Effector memory CD8-positive, alpha-beta T cell (primary cell): Measurements from ENCODE around the gene MYO7B.
A peak's percentile ranks its signal among the peaks of the same experiment; 100 is the strongest.

Source experiments
- ATAC-seq: fragments of 150-1000 bp; cut with Tn5 transposase; replicated peaks from 2 replicates; pipeline ENCODE4 v1.10.0; 2021; ENCODE audit warnings: mild to moderate bottlenecking, moderate library complexity
- DNase-seq, 3 experiments: peaks; one replicate each; pipeline ENCODE4 v3.0.0; 2021
- H3K27ac Mint-ChIP-seq, 2 donors: one replicate each; pipeline ENCODE4 v1.8.0; 2022; ENCODE audit warnings: mild to moderate bottlenecking in 2 of 2, mixed read lengths in 2 of 2, moderate library complexity in 2 of 2
- H3K27me3 Mint-ChIP-seq, 2 donors: one replicate each; pipeline ENCODE4 v1.8.0; 2022; ENCODE audit warnings: mixed read lengths in 2 of 2
- H3K36me3 Mint-ChIP-seq: one replicate; pipeline ENCODE4 v1.8.0; 2022; ENCODE audit warnings: mild to moderate bottlenecking, moderate library complexity, mixed read lengths; ENCODE audit not compliant: insufficient read depth
- H3K4me1 Mint-ChIP-seq, 2 donors: one replicate each; pipeline ENCODE4 v1.8.0; 2022; ENCODE audit warnings: low read depth in 2 of 2, mixed read lengths in 2 of 2
- H3K4me3 Mint-ChIP-seq, 2 donors: one replicate each; pipeline ENCODE4 v1.8.0; 2022; ENCODE audit warnings: mild to moderate bottlenecking in 2 of 2, mixed read lengths in 2 of 2, moderate library complexity in 2 of 2
- H3K9me3 Mint-ChIP-seq, 2 donors: one replicate each; pipeline ENCODE4 v1.8.0; 2022; ENCODE audit warnings: mixed read lengths in 2 of 2

MYO7B gene

DNA sequence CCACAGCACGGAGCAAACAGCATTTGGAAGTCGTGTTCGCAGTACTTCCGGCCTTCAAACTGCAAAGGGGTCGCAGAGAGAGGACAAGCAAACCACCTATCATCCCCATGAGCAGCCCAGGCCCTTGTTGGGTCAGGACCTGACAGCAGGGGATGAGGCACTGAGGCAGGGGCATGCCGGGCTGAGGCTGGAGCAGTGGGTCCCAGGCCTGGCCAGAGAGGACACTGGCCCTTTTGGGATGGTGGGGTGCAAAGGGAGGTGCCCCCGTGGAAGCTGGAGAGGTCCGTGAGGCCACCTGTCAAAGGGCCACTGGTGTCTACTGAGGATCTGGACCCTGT lies 119.3 kb downstream of the MYO7B start:
- peaks cover 21 to 68% of the 10 kb centered on the region in 2 donors for H3K27me3 Mint-ChIP-seq
- H3K27ac Mint-ChIP-seq = no peak overlapping the region
- H3K36me3 Mint-ChIP-seq = peaks cover 2% of the 10 kb centered on the region
- no peak overlapping the region for H3K4me3 Mint-ChIP-seq
- H3K9me3 Mint-ChIP-seq = no peaks in the 10 kb centered on the region
- H3K4me1 Mint-ChIP-seq = peaks cover 0 to 1% of the 10 kb centered on the region in 2 donors
- ATAC-seq (no peak), DNase-seq (no peak)

DNA sequence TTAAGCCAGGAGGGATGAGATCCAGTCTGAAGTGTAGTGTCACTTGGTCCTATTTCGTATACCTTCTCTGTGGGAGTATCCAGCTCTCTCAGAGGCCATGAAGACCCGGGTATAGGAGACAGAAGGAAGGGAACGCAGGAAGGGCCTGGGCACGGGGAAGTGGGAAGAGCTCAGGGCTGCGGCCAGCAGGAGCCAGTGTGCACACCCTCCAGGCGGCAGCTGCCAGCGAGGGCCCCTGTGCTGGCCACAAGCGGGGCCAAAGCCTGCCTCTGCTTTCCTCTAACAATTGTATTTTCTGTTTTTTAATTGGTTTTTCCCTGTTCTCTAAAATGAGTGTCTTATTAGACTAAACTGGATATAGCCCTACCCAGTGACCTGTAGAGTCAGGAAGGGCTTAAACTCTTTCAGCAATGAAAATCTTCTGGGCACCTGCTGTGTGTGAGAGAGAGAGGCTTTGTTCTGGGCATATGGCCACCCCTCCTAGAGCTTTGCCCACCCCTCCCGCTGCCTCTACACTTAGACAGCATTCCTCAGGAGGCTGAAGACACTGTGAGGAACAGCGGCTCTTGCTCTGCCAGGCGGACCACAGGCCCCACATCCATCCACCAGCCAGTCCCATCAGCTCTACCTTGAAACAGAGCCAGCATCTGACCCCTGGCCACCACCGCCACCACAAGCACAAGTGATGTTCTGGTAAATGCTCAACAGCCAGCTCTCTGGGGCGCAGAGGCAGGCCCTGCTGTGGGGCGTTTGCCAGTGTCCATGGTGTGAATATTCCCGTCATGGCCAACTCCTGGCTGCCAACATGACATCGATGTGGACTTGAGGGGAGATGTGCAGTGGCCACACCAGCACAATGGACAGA lies 120.0 kb downstream of the MYO7B start:
- peaks cover 0 to 3% of the 10 kb centered on the region in 2 donors for H3K4me1 Mint-ChIP-seq
- H3K9me3 Mint-ChIP-seq = no peaks in the 10 kb centered on the region
- no peak overlapping the region for H3K27ac Mint-ChIP-seq
- peaks cover 25 to 75% of the 10 kb centered on the region in 2 donors for H3K27me3 Mint-ChIP-seq
- peaks cover 2% of the 10 kb centered on the region for H3K36me3 Mint-ChIP-seq
- DNase-seq (no peak), ATAC-seq (no peak)
- H3K4me3 Mint-ChIP-seq = no peak overlapping the region

DNA sequence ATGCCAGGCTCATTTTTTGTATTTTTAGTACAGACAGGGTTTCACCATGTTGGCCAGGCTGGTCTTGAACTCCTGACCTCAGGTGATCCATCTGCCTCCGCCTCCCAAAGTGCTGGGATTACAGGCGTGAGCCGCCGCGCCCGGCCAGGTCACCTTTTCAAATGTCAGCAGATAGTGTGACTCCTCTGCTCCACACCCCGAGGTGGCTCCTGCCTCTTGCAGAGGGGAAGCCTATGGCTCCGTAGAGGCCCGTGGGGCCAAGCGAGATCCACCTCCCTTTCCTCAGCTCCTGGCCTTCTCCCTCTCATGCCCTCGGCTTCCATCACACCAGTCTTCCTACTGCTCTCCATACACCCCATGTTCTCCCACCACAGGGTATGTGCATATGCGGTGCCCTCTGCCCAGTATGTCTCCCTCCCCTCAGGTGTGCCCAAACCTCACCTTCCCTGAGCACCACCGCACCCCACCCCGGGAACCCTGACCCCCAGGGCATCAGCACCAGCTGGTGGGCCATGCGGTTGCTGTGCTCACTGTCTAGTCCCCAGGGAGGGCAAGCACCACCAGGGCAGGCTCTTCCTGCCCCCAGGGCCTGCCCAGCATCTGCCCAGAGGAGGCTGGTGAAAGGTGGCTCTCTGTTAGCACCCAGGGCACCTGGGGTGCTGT lies 121.2 kb downstream of the MYO7B start:
- no peak for ATAC-seq

DNA sequence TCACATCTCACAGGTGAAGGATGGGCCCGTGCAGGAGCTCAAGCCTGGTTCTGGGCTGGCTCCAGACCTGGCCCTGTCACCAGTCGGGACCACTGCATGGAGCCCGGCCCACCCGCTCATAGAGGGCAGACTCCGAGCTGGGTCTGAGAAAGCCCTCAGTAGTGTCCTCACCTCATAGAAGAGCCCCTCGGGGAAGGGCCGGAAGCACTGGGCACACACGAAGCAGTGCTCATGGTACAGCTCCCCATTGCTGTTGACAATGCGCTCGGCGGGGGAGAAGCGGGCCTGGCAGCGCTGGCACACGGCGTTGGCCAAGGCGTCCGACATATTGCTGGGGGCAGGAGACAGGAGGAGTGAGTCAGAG lies 121.7 kb downstream of the MYO7B start:
- ATAC-seq (no peak), DNase-seq (no peak)
- Mint-ChIP-seq H3K27me3 (peaks cover 37 to 83% of the 10 kb centered on the region in 2 donors), H3K4me1 (peaks cover 0 to 3% of the 10 kb centered on the region in 2 donors), H3K4me3 (no peak overlapping the region), H3K36me3 (peaks cover 2% of the 10 kb centered on the region), H3K9me3 (no peaks in the 10 kb centered on the region), H3K27ac (no peak overlapping the region)

More for the DNA sequence above, 121.2 kb downstream of the MYO7B start:
- Mint-ChIP-seq H3K36me3 (peaks cover 2% of the 10 kb centered on the region), H3K4me3 (no peak overlapping the region), H3K4me1 (peaks cover 0 to 3% of the 10 kb centered on the region in 2 donors), H3K27ac (no peak overlapping the region), H3K9me3 (no peaks in the 10 kb centered on the region), H3K27me3 (peaks cover 32 to 78% of the 10 kb centered on the region in 2 donors)
- no peak for DNase-seq

DNA sequence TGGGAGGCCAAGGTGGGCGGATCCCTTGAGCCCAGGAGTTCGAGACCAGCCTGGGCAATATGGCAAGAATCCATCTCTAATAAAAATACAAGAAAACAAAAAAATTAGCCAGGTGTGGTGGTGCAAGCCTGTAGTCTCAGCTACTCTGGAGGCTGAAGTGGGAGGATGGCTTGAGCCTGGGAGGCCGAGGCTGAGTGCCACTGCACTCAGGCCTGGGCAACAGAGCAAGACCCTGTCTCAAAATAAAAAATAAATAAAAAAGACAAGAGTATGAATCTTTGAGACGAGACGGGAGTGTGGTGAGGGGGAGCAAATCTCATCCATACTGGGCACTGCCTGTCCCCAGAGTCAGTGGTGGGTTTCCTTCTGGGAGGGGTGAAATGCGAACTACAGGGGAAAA lies 122.7 kb downstream of the MYO7B start:
- peak overlapping the region in 1 of 2 donors; percentile 67 for H3K27ac Mint-ChIP-seq
- H3K36me3 Mint-ChIP-seq = no peaks in the 10 kb centered on the region
- H3K4me3 Mint-ChIP-seq = no peak overlapping the region
- H3K27me3 Mint-ChIP-seq = peaks cover 36 to 83% of the 10 kb centered on the region in 2 donors
- DNase-seq (no peak), ATAC-seq (no peak)
- H3K4me1 Mint-ChIP-seq = peaks cover 0 to 3% of the 10 kb centered on the region in 2 donors
- no peaks in the 10 kb centered on the region for H3K9me3 Mint-ChIP-seq

DNA sequence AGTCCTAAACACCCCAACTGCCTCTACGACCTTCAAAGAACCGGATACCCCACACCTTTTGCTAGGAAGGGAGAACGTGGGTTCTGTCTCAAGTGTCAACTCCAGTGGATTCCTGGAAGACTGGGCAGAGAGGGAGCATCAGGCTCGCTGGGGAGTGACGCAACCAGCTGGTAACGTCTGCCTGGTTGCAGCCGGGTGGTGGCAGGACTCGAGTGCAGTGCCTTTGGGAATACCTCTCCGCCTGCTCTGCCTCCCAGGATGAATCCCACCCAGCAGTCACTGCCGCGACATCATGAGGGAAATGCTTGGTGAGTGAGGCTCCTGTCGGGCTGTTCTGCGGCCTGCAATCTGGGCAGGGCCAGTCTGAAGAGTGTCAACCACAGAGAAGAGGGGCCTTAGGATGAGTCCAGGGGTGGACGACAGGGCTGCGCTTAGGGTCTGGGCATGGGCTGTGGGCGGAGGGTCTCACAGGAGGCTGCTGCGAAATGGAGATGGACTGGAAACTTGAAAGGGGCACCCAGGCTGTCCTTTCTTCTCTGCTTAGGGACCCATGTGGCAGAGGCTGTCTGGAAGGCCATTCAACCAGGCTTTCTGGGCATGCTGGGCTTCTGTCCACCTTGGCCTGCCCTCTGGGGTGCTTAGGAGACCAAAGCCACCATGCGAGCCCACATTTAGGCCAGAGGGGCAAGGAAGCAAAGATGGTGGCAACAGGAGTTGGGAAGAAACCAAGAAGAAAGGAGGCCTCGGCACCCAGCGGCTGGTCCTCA lies 123.3 kb downstream of the MYO7B start:
- DNase-seq (no peak), ATAC-seq (no peak)
- Mint-ChIP-seq H3K36me3 (no peaks in the 10 kb centered on the region), H3K4me1 (peaks cover 0 to 5% of the 10 kb centered on the region in 2 donors), H3K4me3 (no peak overlapping the region), H3K27me3 (peaks cover 36 to 83% of the 10 kb centered on the region in 2 donors), H3K9me3 (no peaks in the 10 kb centered on the region), H3K27ac (peak overlapping the region in 1 of 2 donors; percentile 67)

DNA sequence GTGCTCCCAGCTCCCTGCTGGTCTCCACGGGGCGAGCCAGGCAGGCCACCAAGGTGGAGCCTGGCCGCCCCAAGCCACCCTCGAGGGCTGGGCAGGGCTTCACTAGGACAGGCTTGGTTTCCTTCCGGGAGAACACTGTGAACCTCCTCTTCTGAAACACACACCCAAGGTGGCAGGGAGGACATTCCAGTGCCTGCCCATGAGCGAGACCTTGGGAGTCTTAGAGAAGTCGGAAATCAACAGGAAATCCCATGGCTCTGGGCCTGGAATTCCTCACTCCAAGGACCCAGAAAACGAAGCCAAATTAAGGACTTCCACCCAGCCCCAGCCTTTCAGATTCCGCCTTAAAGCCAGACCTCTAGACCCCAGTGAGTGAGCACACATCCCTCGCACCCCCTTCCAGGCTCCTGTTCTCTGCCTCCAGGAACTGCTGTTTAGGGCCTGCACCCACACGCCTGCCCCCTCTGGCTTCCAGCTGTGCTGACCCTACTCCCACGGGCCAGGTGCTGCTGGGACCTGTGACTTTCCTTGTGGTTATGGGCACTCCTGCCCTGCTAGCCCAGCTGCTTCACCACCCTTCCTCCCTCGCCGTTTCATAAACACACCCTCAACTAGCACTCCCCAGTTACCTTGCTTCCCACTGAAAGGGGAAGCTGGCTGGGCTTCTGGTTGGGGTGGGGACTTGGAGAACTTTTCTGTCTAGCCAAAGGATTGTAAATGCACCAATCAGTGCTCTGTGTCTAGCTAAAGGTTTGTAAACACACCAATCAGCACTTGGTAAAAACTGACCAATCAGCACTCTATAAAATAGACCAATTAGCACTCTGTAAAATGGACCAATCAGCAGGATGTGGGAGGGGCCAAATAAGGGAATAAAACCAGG lies 124.2 kb downstream of the MYO7B start:
- H3K4me1 Mint-ChIP-seq = peaks cover 0 to 6% of the 10 kb centered on the region in 2 donors
- no peak overlapping the region for H3K4me3 Mint-ChIP-seq
- peaks cover 40 to 83% of the 10 kb centered on the region in 2 donors for H3K27me3 Mint-ChIP-seq
- H3K27ac Mint-ChIP-seq = no peak overlapping the region
- no peaks in the 10 kb centered on the region for H3K36me3 Mint-ChIP-seq
- no peak for ATAC-seq
- H3K9me3 Mint-ChIP-seq = no peaks in the 10 kb centered on the region
- no peak for DNase-seq

DNA sequence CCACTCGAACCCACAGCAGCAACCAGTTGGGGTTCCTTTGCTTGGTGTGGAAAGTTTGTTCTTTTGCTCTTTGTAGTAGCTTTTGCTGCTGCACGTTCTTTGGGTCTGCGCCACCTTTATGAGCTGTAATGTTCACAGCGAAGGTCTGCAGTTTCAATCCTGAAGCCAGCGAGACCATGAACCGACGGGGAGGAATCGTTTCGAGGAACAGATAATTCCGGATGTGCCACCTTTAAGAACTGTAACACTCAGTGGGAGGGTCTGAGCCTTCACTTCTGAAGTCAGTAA lies 124.8 kb downstream of the MYO7B start:
- Mint-ChIP-seq H3K9me3 (no peaks in the 10 kb centered on the region), H3K36me3 (no peaks in the 10 kb centered on the region), H3K4me1 (peaks cover 0 to 6% of the 10 kb centered on the region in 2 donors), H3K27me3 (peaks cover 46 to 83% of the 10 kb centered on the region in 2 donors), H3K27ac (no peak overlapping the region), H3K4me3 (no peak overlapping the region)
- no peak for DNase-seq
- ATAC-seq = no peak

DNA sequence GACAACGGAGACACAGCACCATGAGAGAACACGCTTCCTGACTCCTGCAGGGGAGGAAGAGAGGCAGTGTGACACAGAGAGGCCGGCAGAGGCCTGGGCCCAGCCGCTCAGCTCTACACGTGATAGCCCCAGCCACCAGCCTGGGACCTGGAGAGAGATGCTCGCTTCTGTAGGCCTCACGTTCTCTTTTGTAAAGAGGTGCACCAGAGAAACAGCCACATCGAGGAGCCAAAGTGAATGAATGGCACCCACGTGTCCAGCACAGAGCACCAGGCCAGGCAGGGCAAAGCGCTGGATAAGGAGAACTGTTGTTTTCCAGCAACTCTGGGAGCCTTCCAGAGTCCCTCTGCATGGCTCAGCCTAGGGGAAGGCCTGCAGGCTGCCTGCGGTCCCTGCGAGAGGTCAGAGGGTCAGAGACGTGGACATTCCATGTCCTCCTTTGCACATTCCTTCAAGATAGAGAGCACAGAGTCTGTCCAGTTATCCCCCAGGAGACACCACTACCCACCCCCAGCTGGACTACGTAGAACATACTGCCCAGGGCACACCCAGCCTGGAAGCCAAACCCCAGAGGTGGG lies 125.7 kb downstream of the MYO7B start:
- DNase-seq (no peak), ATAC-seq (no peak)
- H3K27ac Mint-ChIP-seq = no peak overlapping the region
- H3K27me3 Mint-ChIP-seq = peaks cover 54 to 89% of the 10 kb centered on the region in 2 donors
- peaks cover 0 to 6% of the 10 kb centered on the region in 2 donors for H3K4me1 Mint-ChIP-seq
- no peaks in the 10 kb centered on the region for H3K9me3 Mint-ChIP-seq
- H3K4me3 Mint-ChIP-seq = no peak overlapping the region
- H3K36me3 Mint-ChIP-seq = no peaks in the 10 kb centered on the region

DNA sequence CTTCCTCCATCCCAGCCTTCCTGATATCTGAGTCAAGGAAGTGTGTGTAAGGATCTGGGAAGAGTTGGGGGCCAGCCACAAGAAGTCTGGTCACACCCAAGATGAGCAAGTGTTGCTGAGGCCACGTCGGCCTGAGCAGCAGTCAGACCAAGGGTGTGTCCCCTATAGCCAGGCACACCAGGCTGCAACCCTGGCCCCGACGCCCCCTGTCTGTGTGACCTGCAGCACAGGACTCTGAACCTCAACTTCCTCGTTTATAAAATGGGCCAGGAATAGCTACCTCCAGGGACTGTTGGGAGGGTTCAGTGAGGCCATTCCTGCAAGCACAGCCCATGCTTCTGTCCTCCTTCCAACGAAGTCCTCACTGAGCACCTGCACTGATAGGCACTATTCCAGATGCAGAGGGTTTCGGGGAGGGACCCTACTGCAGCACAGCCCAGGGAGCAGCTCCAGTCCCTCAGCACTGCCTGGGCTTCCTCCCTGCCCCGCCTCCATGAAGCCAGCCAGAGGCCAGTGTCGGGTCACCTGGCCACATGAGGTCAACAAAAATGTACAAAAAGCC lies 126.5 kb downstream of the MYO7B start:
- peaks cover 0 to 6% of the 10 kb centered on the region in 2 donors for H3K4me1 Mint-ChIP-seq
- DNase-seq (no peak), ATAC-seq (no peak)
- peaks cover 58 to 91% of the 10 kb centered on the region in 2 donors for H3K27me3 Mint-ChIP-seq
- H3K36me3 Mint-ChIP-seq = no peaks in the 10 kb centered on the region
- no peak overlapping the region for H3K27ac Mint-ChIP-seq
- H3K9me3 Mint-ChIP-seq = no peaks in the 10 kb centered on the region
- H3K4me3 Mint-ChIP-seq = no peak overlapping the region

DNA sequence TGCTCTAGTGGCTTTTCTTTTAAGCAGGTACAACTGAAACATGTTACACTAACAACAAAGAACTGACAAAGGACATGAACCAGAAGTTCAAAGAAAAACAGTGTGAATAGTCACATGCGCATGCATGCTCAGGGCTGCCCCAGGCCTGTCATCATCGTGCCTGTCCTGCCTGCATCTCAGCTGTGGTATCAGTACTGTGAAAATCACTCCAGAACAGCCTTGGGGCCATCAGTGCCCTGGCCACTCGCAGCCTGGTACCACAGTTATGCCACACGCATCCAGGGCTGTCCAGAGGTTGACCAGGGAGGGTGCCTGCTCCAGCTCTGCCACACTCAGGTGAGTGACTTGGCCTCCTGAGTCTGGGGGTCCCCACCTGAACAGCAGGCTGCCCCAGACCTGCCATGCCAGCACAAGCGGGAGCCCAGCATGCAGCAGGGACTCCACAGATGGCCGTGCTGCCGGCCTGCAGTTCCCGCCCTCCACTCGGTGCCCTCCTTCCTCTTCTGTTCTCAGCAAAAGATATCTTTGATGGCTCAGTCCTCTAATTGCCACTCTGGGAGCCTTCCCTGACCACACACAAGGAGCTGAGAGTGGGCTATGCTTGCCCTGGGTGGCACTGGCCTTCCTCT lies 127.6 kb downstream of the MYO7B start:
- Mint-ChIP-seq H3K27me3 (peaks cover 59 to 88% of the 10 kb centered on the region in 2 donors), H3K4me1 (peaks cover 0 to 6% of the 10 kb centered on the region in 2 donors), H3K4me3 (no peak overlapping the region)

DNA sequence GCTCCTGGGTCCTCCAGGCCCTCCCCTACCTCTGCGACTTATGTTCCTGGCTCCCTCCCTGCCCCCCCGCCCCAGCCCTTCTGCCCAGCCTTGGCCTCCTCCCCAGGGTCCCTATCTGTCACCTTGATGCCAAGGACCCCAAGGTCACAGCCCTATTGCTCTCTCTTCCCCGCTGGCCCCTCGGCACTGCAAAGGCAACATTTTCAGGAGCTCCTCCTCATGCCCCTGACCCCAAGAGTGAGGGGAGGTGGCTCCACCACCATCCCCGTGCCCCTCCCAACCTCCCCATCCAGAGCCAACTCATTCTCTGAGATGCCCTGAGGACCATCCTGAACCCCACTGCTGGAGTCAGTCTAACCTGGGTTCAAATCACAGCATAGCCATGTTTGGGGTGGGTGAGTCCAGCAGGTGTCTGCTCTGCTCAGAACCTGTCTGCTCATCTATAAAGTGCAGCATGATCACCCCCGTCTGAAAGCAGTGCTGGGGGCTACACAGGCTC lies 128.1 kb downstream of the MYO7B start:
- peaks cover 59 to 83% of the 10 kb centered on the region in 2 donors for H3K27me3 Mint-ChIP-seq
- DNase-seq (no peak), ATAC-seq (no peak)
- H3K4me1 Mint-ChIP-seq = peaks cover 0 to 6% of the 10 kb centered on the region in 2 donors
- H3K36me3 Mint-ChIP-seq = no peaks in the 10 kb centered on the region
- H3K4me3 Mint-ChIP-seq = no peak overlapping the region
- H3K27ac Mint-ChIP-seq = no peak overlapping the region
- no peaks in the 10 kb centered on the region for H3K9me3 Mint-ChIP-seq

More for the DNA sequence above, 127.6 kb downstream of the MYO7B start:
- Mint-ChIP-seq H3K36me3 (no peaks in the 10 kb centered on the region), H3K9me3 (no peaks in the 10 kb centered on the region), H3K27ac (no peak overlapping the region)
- no peak for DNase-seq
- ATAC-seq = no peak
